IMR-90 (cell line): Measurements from ENCODE around the gene GAS7. TPM values are rescaled to one million over a fixed set of nuclear protein-coding genes. Genes with fewer than 3 reads are reported as not detected.

ENCODE experiments used
- ATAC-seq: fragments of 200-7000 bp; cut with Tn5 transposase; 2 replicates; pipeline ENCODE4 v1.9.1; 2020; ENCODE audit warnings: low read depth, mild to moderate bottlenecking, moderate library complexity
- BruUV-seq: library from RNA; stranded (reverse); fragments of 400-500 nt; replicated peaks from 2 replicates; lab custom pipeline; 2021; lab: Mats Ljungman, UMichigan
- CTCF ChIA-PET: fragments of 300-600 bp; formaldehyde crosslinking; extraction: SDS; loops from one replicate; lab custom pipeline; 2021; ENCODE audit warnings: antibody characterized with exemption; lab: Yijun Ruan, JAX
- POLR2A ChIA-PET: fragments of 300-600 bp; sonication (Branson Sonifier 250); formaldehyde crosslinking; loops from one replicate; lab custom pipeline; 2022; ENCODE audit warnings: antibody characterized with exemption; ENCODE audit not compliant: unreplicated experiment; lab: Charles Lee
- DNase-seq: peaks from one replicate; pipeline ENCODE4 v3.0.0; 2013
- H2AFZ ChIP-seq: replicated peaks from 2 replicates; pipeline ENCODE3; 2013; ENCODE audit warnings: low read length, mild to moderate bottlenecking; ENCODE audit not compliant: poor library complexity
- H2AK5ac ChIP-seq: 2 replicates; pipeline ENCODE4 v1.6.1; 2013; ENCODE audit warnings: low read depth, low read length, inconsistent platforms
- H2AK9ac ChIP-seq: replicated peaks from 2 replicates; pipeline ENCODE3; 2013; ENCODE audit warnings: mild to moderate bottlenecking, low read depth, low read length, moderate library complexity; ENCODE audit not compliant: poor library complexity
- H2BK120ac ChIP-seq: 2 replicates; pipeline ENCODE4 v1.6.1; 2013; ENCODE audit warnings: low read depth, low read length, inconsistent platforms
- H2BK15ac ChIP-seq: 3 replicates; pipeline ENCODE4 v1.6.1; 2013; ENCODE audit warnings: low read depth, low read length, inconsistent platforms
- H2BK20ac ChIP-seq: 2 replicates; pipeline ENCODE4 v1.6.1; 2013; ENCODE audit warnings: low read depth, mild to moderate bottlenecking, inconsistent platforms, low read length, moderate library complexity
- H2BK5ac ChIP-seq: 2 replicates; pipeline ENCODE4 v1.6.1; 2013; ENCODE audit warnings: mild to moderate bottlenecking, low read depth, low read length, inconsistent platforms; ENCODE audit not compliant: poor library complexity, severe bottlenecking
- H3K14ac ChIP-seq: replicated peaks from 2 replicates; pipeline ENCODE4 v1.6.1; 2013; ENCODE audit warnings: low read depth, low read length, inconsistent platforms
- H3K18ac ChIP-seq: 2 replicates; pipeline ENCODE4 v1.6.1; 2013; ENCODE audit warnings: low read depth, low read length, control low read depth
- H3K23ac ChIP-seq: 2 replicates; pipeline ENCODE4 v1.6.1; 2013; ENCODE audit warnings: low read depth, low read length, inconsistent platforms
- H3K27ac ChIP-seq: 2 replicates; pipeline ENCODE4 v1.5.1; 2013; ENCODE audit warnings: mild to moderate bottlenecking, control low read depth, low read length; ENCODE audit not compliant: insufficient read depth
- H3K27me3 ChIP-seq: 2 replicates; pipeline ENCODE4 v1.6.1; 2013; ENCODE audit warnings: low read length; ENCODE audit not compliant: control insufficient read depth, insufficient read depth
- H3K36me3 ChIP-seq: 2 replicates; pipeline ENCODE4 v1.6.1; 2013; ENCODE audit warnings: low read length, mixed read lengths; ENCODE audit not compliant: control insufficient read depth, insufficient read depth
- H3K4ac ChIP-seq: 2 replicates; pipeline ENCODE4 v1.6.1; 2013; ENCODE audit warnings: low read depth, low read length, inconsistent platforms
- H3K4me1 ChIP-seq: 2 replicates; pipeline ENCODE4 v1.6.1; 2013; ENCODE audit warnings: low read length, mixed read lengths; ENCODE audit not compliant: control insufficient read depth, insufficient read depth
- H3K4me2 ChIP-seq: 2 replicates; pipeline ENCODE4 v1.6.1; 2013; ENCODE audit warnings: low read depth, mild to moderate bottlenecking, control low read depth, low read length, moderate library complexity
- H3K4me3 ChIP-seq: 2 replicates; pipeline ENCODE4 v1.5.1; 2013; ENCODE audit warnings: low read depth, mild to moderate bottlenecking, control low read depth, low read length, moderate library complexity; ENCODE audit not compliant: insufficient read depth
- H3K56ac ChIP-seq: 2 replicates; pipeline ENCODE4 v1.6.1; 2013; ENCODE audit warnings: low read length, inconsistent platforms; ENCODE audit not compliant: insufficient read depth; ENCODE audit errors: extremely low read depth
- H3K79me1 ChIP-seq, 2 experiments: 2 replicates each; pipeline ENCODE4 v1.6.1; 2013; ENCODE audit warnings: low read length in 2 of 2, inconsistent platforms in 1 of 2, low read depth in 1 of 2
- H3K9ac ChIP-seq: 2 replicates; pipeline ENCODE4 v1.6.1; 2013; ENCODE audit warnings: low read depth, low read length, control low read depth
- H3K9me1 ChIP-seq: 2 replicates; pipeline ENCODE4 v1.6.1; 2013; ENCODE audit warnings: low read length, inconsistent platforms; ENCODE audit not compliant: insufficient read depth
- H3K9me3 ChIP-seq: 2 replicates; pipeline ENCODE4 v1.6.1; 2013; ENCODE audit warnings: low read length; ENCODE audit not compliant: control insufficient read depth, insufficient read depth
- H4K20me1 ChIP-seq: 2 replicates; pipeline ENCODE4 v1.6.1; 2013; ENCODE audit warnings: low read length, inconsistent platforms; ENCODE audit not compliant: insufficient read depth
- H4K5ac ChIP-seq: 2 replicates; pipeline ENCODE4 v1.6.1; 2013; ENCODE audit warnings: mild to moderate bottlenecking, low read depth, low read length, control low read depth
- H4K8ac ChIP-seq, 2 experiments: 2 replicates each; pipeline ENCODE4 v1.6.1; 2013; ENCODE audit warnings: low read depth in 2 of 2, low read length in 2 of 2, control low read depth in 1 of 2, inconsistent platforms in 1 of 2
- H4K91ac ChIP-seq: 2 replicates; pipeline ENCODE4 v1.6.1; 2013; ENCODE audit warnings: low read depth, low read length, inconsistent platforms; ENCODE audit not compliant: insufficient read depth
- BHLHE40 ChIP-seq: fragments of 150-350 bp; IDR thresholded peaks from 2 replicates; pipeline ENCODE4 v1.6.1; 2016; ENCODE audit warnings: mild to moderate bottlenecking, low read depth, low read length
- CEBPB ChIP-seq: IDR thresholded peaks from 2 replicates; pipeline ENCODE4 v1.6.1; 2012; ENCODE audit warnings: low read depth, low read length, improper control_type of control experiment
- CHD1 ChIP-seq: IDR thresholded peaks from 2 replicates; pipeline ENCODE4 v1.6.1; 2012; ENCODE audit warnings: low read depth, low read length, improper control_type of control experiment
- FOS ChIP-seq: fragments of 150-350 bp; IDR thresholded peaks from 2 replicates; pipeline ENCODE4 v1.6.1; 2016; ENCODE audit warnings: low read depth, low read length
- MXI1 ChIP-seq: IDR thresholded peaks from 2 replicates; pipeline ENCODE4 v1.6.1; 2012; ENCODE audit warnings: low read depth, mild to moderate bottlenecking, low read length, moderate library complexity, borderline replicate concordance
- NFE2L2 ChIP-seq: fragments of 150-350 bp; IDR thresholded peaks from 2 replicates; pipeline ENCODE4 v1.6.1; 2016; ENCODE audit warnings: low read depth, mild to moderate bottlenecking, low read length
- POLR2A ChIP-seq: IDR thresholded peaks from 2 replicates; pipeline ENCODE4 v1.6.1; 2012; ENCODE audit warnings: mild to moderate bottlenecking, low read depth, low read length
- RAD21 ChIP-seq: IDR thresholded peaks from 2 replicates; pipeline ENCODE4 v1.6.1; 2012; ENCODE audit warnings: low read length, improper control_type of control experiment
- RCOR1 ChIP-seq: IDR thresholded peaks from 2 replicates; pipeline ENCODE4 v1.6.1; 2012; ENCODE audit warnings: mild to moderate bottlenecking, low read length, improper control_type of control experiment; ENCODE audit not compliant: insufficient replicate concordance
- RFX5 ChIP-seq: IDR thresholded peaks from 2 replicates; pipeline ENCODE4 v1.8.0; 2012; ENCODE audit warnings: low read depth, mild to moderate bottlenecking, low read length, moderate library complexity
- SMC3 ChIP-seq: fragments of 150-350 bp; IDR thresholded peaks from 2 replicates; pipeline ENCODE4 v1.6.1; 2016; ENCODE audit warnings: low read depth, mild to moderate bottlenecking, antibody characterized with exemption, low read length, moderate library complexity
- WGBS, 2 experiments: methylation state at CpG; one replicate each; pipeline versions ENCODE4 v1.1.5 to v1.1.7; 2013; ENCODE audit warnings: missing lambda C conversion rate in 2 of 2; ENCODE audit not compliant: insufficient read length in 1 of 2; ENCODE audit errors: extremely low coverage in 2 of 2; 5-methylcytosine and 5-hydroxymethylcytosine counted together
- dilution Hi-C: fragments of 300-500 bp; cut with HindIII; formaldehyde crosslinking; loops from one replicate; pipeline ENCODE4 v1.14.3; 2018; ENCODE audit warnings: low sequenced_read_pairs; ENCODE audit not compliant: unreplicated experiment
- in situ Hi-C: fragments of 300-500 bp; cut with MboI; formaldehyde crosslinking; loops from 3 replicates; pipeline ENCODE4 v1.14.3; 2019; ENCODE audit warnings: low sequenced_read_pairs, inconsistent platforms, mixed read lengths
- intact Hi-C: fragments of 100-400 bp; cut with micrococcal nuclease; formaldehyde crosslinking; loops from 2 replicates; pipeline ENCODE4 v1.10.0; 2022
- polyA plus RNA-seq, 3 experiments: library from polyadenylated mRNA; depleted of rRNA; stranded (reverse); fragments of >200 nt; gene quantifications; 2 replicates each; pipeline ENCODE4 v1.2.3, GENCODE V29; 2012; ENCODE audit warnings: low replicate concordance in 1 of 3
- total RNA-seq: library from RNA; depleted of rRNA; stranded (reverse); fragments of >200 nt; gene quantifications from 2 replicates; pipeline ENCODE4 v1.2.3, GENCODE V29; 2012
- TF ChIP-seq, protein P1 (sequence below): fragments of 150-350 bp; IDR thresholded peaks from 2 replicates; pipeline ENCODE4 v1.6.1; 2017; ENCODE audit warnings: mild to moderate bottlenecking, antibody characterized with exemption, low read length, low read depth
- TF ChIP-seq, protein P2 (sequence below): fragments of 150-350 bp; IDR thresholded peaks from 2 replicates; pipeline ENCODE4 v1.6.1; 2016; ENCODE audit warnings: low read depth, mild to moderate bottlenecking, low read length, moderate library complexity, borderline replicate concordance

Gene GAS7
- total and polyA plus RNA-seq, 2 of the 4 experiments (the other 2 are of a cell fraction): 4.6 to 5.0 TPM

DNA sequence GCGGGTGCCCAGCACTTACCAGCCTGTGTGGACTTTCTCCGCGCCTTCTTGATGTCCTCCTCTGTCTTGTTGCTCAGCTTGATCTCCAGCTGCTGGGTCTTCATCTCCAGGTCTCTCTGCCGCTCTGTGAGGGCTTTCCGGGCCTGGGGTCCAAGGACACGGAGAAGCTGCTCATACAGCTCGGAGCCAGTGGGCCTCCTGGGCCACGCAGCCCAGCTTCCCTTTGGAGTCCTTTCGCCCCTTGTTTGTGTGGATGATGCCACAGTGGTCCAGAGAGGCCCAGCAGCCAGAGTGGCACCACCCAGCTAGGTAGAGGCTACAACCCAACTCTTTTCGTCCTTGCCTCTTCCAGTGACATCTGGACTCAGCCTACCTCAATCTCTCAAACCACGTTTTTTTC lies 272.9 kb downstream of the GAS7 start:
- peaks cover 3% of the 10 kb centered on the region; the same call in 1 of the 2 replicates for H3K36me3 ChIP-seq
- H3K9me1 ChIP-seq: no peaks in the 10 kb centered on the region
- DNase-seq (no peak), ATAC-seq (no peak)
- no peak overlapping the region for H2AK5ac ChIP-seq
- no peak overlapping the region for H4K8ac ChIP-seq
- intact Hi-C loops (loop anchor here (1.0 to 2.0 kb wide), 2 partner anchors 301 to 368 kb away; no protein-coding TSS in a partner anchor), dilution Hi-C loops (no loop called here), in situ Hi-C loops (no loop called here)
- H2BK20ac ChIP-seq: 0 out of 2 replicates have a peak overlapping the region, but pooled peaks have one; percentile 52
- peaks cover 6% of the 10 kb centered on the region; the same call in 1 of the 2 replicates for H3K4me1 ChIP-seq
- no peak overlapping the region for H3K4me3 ChIP-seq
- no peak overlapping the region for H2BK5ac ChIP-seq
- ChIA-PET CTCF (interaction anchor here (0.8 to 1.3 kb wide), 2 partner anchors 34 to 195 kb away, joined by 3 to 6 read pairs; no protein-coding TSS in a partner anchor), POLR2A (no interaction called here)
- no TSS peak for BruUV-seq
- no peak overlapping the region for H3K4ac ChIP-seq
- H3K27me3 ChIP-seq: no peaks in the 10 kb centered on the region
- no peak for TF ChIP-seq MXI1
- TF ChIP-seq, protein P1, sequence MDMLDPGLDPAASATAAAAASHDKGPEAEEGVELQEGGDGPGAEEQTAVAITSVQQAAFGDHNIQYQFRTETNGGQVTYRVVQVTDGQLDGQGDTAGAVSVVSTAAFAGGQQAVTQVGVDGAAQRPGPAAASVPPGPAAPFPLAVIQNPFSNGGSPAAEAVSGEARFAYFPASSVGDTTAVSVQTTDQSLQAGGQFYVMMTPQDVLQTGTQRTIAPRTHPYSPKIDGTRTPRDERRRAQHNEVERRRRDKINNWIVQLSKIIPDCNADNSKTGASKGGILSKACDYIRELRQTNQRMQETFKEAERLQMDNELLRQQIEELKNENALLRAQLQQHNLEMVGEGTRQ: no peak
- TF ChIP-seq CEBPB: no peak
- TF ChIP-seq BHLHE40: no peak
- no peak for TF ChIP-seq NFE2L2
- no peak for TF ChIP-seq RAD21
- TF ChIP-seq CHD1: no peak
- TF ChIP-seq, protein P2, sequence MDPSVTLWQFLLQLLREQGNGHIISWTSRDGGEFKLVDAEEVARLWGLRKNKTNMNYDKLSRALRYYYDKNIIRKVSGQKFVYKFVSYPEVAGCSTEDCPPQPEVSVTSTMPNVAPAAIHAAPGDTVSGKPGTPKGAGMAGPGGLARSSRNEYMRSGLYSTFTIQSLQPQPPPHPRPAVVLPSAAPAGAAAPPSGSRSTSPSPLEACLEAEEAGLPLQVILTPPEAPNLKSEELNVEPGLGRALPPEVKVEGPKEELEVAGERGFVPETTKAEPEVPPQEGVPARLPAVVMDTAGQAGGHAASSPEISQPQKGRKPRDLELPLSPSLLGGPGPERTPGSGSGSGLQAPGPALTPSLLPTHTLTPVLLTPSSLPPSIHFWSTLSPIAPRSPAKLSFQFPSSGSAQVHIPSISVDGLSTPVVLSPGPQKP: no peak
- TF ChIP-seq FOS: no peak
- no peak for TF ChIP-seq POLR2A
- no peak for TF ChIP-seq SMC3
- TF ChIP-seq RCOR1: no peak
- TF ChIP-seq RFX5: no peak
- H3K23ac ChIP-seq: no peak overlapping the region
- WGBS, 2 experiments: 85% methylated on average over 8 of the region's 11 CpGs; no CpG with 5 or more reads in 1 of the 2 experiments
- no peak overlapping the region for H3K9ac ChIP-seq
- H3K27ac ChIP-seq: no peak overlapping the region
- no peaks in the 10 kb centered on the region for H3K79me1 ChIP-seq
- no peak overlapping the region; the same call in 1 of the 2 replicates for H4K5ac ChIP-seq
- H3K18ac ChIP-seq: no peak overlapping the region
- peak overlapping the region; percentile 51 for H2AFZ ChIP-seq
- H4K20me1 ChIP-seq: no peaks in the 10 kb centered on the region
- H2BK120ac ChIP-seq: no peak overlapping the region; the same call in 1 of the 2 replicates
- H3K4me2 ChIP-seq: no peak overlapping the region
- H4K91ac ChIP-seq: no peak overlapping the region
- no peak overlapping the region for H2AK9ac ChIP-seq
- no peak overlapping the region for H2BK15ac ChIP-seq
- H3K14ac ChIP-seq: no peak overlapping the region
- H3K56ac ChIP-seq: no peak overlapping the region
- no peaks in the 10 kb centered on the region for H3K9me3 ChIP-seq
